Mesenteric fat pad (tissue), 1 donor: ENCODE measurements around the gene EIF4G3. TPM values are rescaled to one million over a fixed set of nuclear protein-coding genes. Genes with fewer than 3 reads are reported as not detected.
"Not testable (repeated sequence)": the region's sequence is repeated elsewhere in the genome, so short reads cannot be mapped to it uniquely, and the experiment has no call there.

ENCODE experiments used
- DNase-seq: peaks from one replicate; pipeline ENCODE4 v3.0.0-alpha.2; 2020; ENCODE audit warnings: low spot score
- total RNA-seq: library from RNA; stranded (reverse); fragmentation: NEBNext Ultra II Directional; extraction: Animal tissue kit (Norgen Biotek cat#: 25700); gene quantifications from one replicate; pipeline ENCODE4 v1.2.1, GENCODE V29; 2021
- donor health status: DM: yes; HTN: yes; CAD: no.

EIF4G3 gene
- total RNA-seq, 1 donor from 2014 or later = 71.7 TPM

GRCh38 chr1:21114431-21114830 lies 62.3 kb downstream of the EIF4G3 start:
- no peak for DNase-seq

- no peak for DNase-seq
Observed at GRCh38 chr1:21110163-21110562, 66.5 kb downstream of the EIF4G3 start.

- no peak for DNase-seq
Observed at GRCh38 chr1:21106709-21107108, 70.0 kb downstream of the EIF4G3 start.

- DNase-seq = no peak
Observed at GRCh38 chr1:21106238-21106637, 70.5 kb downstream of the EIF4G3 start.

- DNase-seq = no peak
Observed at GRCh38 chr1:21105807-21106206, 70.9 kb downstream of the EIF4G3 start.

- no peak for DNase-seq
Observed at GRCh38 chr1:21104683-21105082, 72.0 kb downstream of the EIF4G3 start.

GRCh38 chr1:21100481-21100921 lies 76.2 kb downstream of the EIF4G3 start:
- no peak for DNase-seq

- DNase-seq = no peak
Observed at GRCh38 chr1:21099869-21100131, 76.9 kb downstream of the EIF4G3 start.

GRCh38 chr1:21099034-21099868 lies 77.4 kb downstream of the EIF4G3 start:
- DNase-seq = no peak

GRCh38 chr1:21098186-21098915 lies 78.3 kb downstream of the EIF4G3 start:
- no peak for DNase-seq

GRCh38 chr1:21097729-21098128 lies 79.0 kb downstream of the EIF4G3 start:
- no peak for DNase-seq

- no peak for DNase-seq
Observed at GRCh38 chr1:21095976-21096375, 80.7 kb downstream of the EIF4G3 start.

- not testable (repeated sequence) for DNase-seq
Observed at GRCh38 chr1:21094282-21094681, 82.4 kb downstream of the EIF4G3 start.

GRCh38 chr1:21093271-21093958 lies 83.3 kb downstream of the EIF4G3 start:
- DNase-seq = not testable (repeated sequence)

- not testable (repeated sequence) for DNase-seq
Observed at GRCh38 chr1:21092545-21092944, 84.2 kb downstream of the EIF4G3 start.

GRCh38 chr1:21091053-21091690 lies 85.5 kb downstream of the EIF4G3 start:
- not testable (repeated sequence) for DNase-seq

- no peak for DNase-seq
Observed at GRCh38 chr1:21090463-21090862, 86.2 kb downstream of the EIF4G3 start.

- DNase-seq = no peak
Observed at GRCh38 chr1:21089731-21090130, 87.0 kb downstream of the EIF4G3 start.

- DNase-seq = no peak
Observed at GRCh38 chr1:21089299-21089698, 87.4 kb downstream of the EIF4G3 start.

- DNase-seq = no peak
Observed at GRCh38 chr1:21084111-21084810, 92.4 kb downstream of the EIF4G3 start.

GRCh38 chr1:21082073-21082472 lies 94.6 kb downstream of the EIF4G3 start:
- DNase-seq = no peak
